GM19240 (cell line): ENCODE data around the gene SH2D3A.

Experiments used
- DNase-seq: peaks from one replicate; pipeline ENCODE4 v3.0.0; 2011; ENCODE audit warnings: low spot score; ENCODE audit not compliant: insufficient read length

SH2D3A gene

DNA sequence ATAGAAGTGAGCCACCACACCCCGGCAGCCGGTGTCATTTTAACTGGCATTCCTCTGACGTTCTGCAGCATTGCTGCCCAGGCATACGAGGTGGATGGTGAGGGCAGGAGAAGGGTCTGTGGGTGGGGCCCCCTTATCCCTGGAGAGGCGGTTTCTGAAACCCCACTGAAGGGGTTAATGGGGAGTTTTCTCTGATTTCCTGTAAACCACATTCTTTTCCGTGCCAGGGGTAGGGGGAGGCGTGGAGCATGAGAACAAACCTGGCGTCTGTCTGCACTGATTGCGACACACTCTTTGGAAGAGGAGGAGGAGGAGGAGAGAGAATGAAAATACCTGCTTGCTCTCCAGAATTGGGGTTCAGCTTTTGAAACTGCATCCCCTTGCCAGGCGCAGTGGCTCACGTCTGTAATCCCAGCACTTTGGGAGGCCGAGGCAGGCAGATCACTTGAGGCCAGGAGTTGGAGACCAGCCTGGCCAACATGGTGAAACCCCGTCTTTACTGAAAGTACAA is 44.1 kb downstream of the SH2D3A start:
- DNase-seq: no peak

DNA sequence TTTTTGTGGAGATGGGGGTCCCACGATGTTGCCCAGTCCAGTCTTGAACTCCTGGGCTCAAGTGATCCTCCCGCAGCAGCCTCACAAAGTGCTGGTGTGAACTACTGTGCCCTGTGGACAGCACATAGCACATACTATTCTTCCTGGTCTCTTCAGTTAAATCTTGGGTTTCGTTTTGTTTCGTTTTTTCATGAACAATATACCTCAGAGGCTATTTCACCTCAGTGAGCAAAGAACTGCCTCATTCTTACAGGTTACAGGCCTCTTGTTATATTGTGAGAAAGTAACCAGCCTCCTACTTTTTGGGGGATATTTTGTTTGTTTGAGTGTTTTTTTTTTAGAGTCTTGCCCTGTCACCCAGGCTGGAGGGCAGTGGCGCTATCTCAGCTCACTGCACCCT is 45.5 kb downstream of the SH2D3A start:
- DNase-seq: no peak

DNA sequence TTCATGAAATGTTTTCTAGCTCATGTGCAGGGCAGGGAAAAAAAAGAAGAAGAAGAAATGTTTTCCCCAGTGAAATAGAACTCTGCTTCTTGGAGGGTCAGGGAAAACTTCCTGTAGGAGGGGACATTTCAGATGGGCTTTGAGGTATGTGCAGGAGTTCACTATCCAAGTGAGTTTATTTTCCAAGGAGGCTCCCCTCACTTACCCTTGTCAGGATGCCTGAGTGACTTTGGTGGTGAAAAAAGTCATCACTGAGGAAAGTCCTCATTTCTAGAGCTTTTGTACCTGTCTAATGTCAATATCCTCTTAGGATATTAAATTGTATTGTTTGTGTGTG is 46.1 kb downstream of the SH2D3A start:
- no peak for DNase-seq

DNA sequence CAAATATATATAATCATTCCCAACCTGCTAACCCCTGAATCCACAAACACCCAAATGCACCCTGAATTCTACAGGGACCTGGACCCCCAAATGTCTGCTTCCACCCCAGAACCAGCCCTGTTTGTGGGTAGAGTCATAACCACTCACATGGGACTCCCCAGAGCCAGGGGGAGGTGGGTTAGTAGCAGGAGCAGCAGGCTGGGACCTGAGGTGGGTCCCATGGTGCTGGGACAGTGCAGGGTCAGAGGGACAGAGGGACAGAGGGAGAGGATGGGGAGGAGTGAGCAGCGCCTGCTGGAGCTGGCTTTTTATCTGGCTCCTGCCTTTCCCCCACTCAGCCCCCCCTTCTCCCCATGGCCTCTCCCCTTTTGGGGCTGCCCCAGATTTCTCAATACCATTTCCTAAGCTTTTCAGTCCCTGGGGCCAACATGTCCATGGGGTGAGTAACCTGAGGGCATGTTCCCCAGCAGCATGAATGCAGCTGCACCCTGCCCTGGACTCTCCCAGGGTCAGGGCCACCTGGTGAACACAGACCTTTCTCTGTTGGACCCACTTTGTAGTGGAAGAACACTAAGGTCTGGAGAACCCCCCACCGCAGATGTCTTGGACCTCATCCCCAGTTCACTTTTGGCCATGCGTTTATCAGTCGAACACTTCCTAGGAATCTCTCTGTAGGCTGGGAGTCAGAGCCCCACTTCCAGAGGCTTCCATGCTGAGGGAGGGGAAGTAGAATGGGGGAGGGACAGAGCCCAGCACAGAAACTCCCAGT is 46.7 kb downstream of the SH2D3A start, which contains the start of gene C3:
TSS of gene C3 (minus strand) at position 282 of the 769 bp plus-strand sequence. CDS start at position 221, 61 bp downstream.
- no peak for DNase-seq

DNA sequence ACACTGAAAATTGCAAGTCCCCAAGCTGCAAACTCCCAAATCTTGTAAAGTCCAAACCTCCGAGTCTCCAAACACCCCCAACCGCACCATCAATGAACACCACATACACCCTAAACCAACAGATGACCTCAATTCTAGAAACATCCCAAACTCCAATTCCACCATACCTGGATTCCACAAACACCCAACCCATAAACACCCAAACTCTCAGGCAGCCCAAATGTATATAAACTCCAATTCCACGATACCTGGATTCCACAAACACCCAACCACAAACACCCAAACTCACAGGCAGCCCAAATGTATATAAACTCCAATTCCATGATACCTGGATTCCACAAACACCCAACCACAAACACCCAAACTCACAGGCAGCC is 47.3 kb downstream of the SH2D3A start:
- no peak for DNase-seq

DNA sequence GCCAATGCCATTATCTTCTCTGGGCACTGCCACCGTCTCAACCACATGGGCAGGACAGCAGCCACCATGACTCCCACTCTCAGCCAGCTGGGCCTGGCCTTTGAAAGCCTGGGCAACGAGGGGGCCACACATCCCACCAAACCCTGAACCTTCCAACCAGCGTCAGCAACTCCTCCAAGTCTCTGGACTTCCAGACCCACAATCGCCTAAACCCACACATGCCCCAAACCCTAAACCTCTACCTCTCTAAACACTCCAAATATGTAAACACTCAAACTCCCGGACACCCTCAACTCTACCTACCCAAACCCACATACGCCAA is 47.7 kb downstream of the SH2D3A start:
- DNase-seq: no peak

DNA sequence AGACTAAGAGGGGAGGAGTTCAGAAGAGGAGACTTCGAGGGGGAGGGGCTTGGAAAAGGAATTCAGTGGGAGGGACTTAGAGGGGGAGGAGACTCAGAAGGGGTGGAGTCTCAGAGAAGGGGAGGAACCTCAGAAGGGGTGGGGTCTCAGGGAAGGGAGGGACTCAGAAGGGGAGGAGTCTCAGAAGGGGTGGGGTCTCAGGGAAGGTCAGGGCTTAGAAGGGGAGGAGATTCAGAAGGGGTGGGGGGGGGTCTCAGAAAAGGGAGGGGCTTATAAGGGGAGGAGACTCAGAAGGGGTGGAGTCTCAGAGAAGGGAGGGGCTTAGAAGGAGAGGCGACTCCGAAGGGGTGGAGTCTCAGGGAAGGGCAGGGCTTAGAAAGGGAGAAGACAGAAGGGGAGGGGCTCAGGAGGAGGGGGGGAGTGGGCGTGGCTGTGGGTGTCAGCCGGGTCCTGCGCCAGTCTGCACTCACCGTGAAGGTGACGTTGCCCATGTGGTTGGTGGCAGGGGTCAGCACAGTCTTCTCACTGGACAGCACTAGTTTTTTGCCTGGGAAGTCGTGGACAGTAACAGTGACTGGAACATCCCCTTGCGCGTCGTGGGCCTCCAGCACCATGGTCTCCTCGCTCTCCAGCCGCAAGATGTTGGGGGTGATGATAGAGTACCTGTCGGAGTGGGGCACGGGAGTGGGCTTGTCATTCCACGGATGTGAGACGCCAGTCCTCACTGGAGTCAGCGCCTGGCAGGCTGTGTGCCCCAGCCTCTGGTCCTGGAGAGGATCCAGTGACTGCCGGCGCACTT is 48.3 kb downstream of the SH2D3A start:
- DNase-seq: no peak

DNA sequence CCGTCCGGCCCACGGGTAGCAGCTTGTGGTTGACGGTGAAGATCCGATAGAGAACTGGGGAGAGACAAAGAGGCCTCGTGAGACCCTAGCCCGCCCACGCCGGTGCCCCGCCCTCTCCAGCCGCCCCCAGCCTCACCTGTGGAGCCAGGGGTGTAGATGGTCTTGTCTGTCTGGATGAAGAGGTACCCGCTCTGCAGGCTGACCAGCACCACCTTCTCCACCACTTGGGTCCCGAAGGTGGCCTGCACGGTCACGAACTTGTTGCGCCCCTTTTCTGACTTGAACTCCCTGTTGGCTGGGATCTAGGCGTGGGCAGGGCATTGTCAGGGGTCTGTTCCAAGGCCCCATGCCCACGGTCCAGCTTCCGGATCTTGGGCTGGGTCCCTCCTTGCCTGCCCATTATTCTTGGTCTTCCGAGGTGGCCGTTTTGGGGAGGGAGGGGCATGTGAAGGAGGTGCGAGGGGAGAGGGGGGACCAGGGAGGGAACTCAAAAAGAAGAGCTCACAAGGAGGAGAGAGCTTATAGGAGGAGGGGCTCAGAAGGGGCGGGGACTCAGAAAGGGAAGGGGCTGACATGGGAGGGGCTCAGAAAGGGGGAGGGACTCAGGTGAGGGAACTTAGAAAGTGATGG is 49.0 kb downstream of the SH2D3A start:
- DNase-seq: no peak

DNA sequence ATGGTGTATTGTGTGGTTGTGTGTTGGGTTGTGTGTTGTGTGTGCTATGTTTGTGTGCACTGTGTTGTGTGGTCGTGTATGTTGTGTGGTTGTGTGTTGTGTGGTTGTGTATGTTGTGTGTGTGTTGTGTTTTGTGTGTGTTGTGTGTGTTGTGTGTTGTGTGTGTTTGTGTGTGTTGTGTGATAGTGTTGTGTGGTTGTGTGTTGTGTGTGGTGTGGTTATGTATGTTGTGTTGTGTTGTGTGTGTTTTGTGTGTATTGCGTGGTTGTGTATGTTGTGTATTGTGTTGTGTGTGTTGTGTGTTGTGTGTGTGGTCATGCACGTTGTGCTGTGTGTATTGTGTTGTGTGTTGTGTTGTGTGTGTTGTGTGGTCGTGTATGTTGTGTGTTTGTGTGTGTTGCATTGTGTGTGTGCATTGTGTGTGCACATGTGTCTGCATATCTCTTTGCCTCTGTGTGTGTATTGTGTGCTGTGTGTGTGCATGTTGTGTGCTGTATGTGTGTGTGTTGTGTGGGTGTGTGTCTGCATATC is 49.7 kb downstream of the SH2D3A start:
- DNase-seq: no peak

DNA sequence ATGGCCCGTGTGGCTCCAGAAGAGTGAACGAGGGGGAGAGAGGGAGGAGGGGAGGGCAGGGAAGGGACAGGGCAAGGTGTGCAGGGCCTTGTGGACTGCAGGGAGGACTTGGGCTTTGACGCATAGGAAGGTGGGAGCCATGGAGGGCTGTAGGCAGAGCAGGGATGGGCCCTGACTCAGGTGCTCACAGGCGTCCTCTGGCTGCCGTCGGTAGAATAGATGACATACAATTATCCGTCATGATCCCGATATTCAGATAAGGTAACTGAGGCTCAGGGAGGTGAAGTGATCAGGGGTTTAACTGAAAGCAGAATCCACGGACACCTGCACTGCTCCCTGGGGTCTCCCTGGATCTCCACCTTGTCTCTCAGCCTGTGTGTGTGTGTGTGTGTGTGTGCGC is 50.2 kb downstream of the SH2D3A start:
- no peak for DNase-seq

DNA sequence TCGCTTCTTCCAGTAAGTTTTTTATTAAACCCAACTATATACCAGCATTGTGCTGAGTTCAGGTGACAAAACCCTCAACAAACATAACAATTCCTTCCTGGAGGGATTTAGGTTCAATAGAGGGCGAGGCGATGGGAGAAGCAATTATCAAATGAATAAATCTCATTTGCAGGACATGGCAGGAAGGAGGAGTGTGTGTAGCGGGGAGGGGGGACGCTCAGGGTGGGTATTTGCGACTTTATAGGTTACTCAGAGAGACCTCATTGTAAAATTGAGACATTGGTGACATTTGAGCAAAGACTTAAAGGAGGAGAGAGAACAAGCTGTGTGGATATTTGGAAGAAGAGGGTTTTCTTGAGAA is 50.6 kb downstream of the SH2D3A start:
- no peak for DNase-seq

DNA sequence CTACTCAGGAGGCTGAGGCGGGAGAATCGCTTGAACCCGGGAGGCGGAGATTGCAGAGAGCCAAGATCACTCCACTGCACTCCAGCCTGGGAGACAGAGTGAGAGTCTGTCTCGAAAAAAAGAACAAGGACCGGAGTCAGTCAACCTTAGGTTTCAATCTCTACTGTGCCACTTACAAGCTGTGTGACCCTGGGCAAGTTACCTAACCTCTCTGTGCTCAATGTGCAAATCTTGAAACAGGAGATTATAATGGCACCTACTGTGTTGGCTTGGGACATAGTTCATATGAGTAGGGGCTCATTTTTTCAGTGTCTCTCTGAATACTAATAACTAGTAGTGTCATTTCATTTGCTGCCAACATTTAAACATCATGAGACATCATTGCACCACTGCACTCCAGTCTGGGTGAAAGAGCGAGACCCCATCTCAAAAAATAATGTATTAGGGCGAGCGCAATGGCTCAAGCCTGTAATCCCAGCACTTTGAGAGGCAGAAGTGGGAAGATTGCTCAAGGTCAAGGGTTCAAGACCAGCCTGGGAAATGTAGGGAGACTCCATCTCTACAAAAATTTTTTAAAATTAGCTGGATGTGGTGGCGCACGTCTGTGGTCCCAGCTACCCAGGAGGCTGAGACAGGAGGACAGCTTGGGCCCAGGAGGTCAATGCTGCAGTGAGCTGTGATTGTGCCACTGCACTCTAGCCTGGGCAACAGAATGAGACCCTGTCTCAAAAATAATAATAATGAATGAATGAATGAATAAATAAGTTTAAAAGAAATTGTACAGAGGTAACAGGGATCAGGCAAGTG is 52.3 kb downstream of the SH2D3A start:
- DNase-seq: no peak

DNA sequence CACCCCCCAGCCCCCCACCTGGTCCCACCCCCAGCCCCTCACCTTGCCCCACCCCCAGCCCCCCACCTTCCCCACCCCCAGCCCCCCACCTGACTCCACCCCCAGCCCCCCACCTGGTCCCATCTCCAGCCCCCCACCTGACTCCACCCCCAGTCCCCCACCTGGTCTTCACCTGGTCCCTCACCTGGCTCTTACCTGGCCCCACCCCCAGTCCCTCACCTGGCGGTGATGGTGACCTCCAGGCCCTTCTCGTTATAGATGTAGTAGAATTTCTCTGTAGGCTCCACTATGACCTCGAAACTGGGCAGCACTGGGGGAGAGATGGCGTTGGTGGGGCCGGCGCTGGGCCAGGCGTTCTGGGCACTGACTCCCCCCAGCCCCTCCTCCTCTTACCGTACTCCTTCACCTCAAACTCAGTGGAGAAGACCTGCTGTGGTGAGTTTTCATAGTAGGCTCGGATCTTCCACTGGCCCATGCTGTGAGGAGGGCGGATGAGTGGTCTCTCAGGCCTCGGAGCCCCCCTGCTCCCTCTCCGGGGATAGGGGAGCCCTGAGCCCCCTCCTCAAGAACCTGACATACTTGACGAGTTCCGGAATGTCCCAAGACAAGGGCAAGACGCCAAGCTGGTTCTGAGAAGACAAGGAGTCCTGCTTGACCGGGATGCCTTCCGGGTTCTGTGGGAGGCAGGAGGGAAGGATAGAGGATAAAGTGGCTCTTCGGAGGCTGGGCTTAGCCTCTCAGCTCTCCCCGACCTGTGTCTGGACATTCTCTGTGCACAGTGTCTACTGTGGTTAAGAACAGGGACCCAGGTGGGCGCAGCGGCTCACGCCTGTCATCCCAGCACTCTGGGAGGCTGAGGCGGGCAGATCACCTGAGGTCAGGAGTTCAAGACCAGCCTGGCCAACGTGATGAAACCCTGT is 53.2 kb downstream of the SH2D3A start:
- DNase-seq: no peak

DNA sequence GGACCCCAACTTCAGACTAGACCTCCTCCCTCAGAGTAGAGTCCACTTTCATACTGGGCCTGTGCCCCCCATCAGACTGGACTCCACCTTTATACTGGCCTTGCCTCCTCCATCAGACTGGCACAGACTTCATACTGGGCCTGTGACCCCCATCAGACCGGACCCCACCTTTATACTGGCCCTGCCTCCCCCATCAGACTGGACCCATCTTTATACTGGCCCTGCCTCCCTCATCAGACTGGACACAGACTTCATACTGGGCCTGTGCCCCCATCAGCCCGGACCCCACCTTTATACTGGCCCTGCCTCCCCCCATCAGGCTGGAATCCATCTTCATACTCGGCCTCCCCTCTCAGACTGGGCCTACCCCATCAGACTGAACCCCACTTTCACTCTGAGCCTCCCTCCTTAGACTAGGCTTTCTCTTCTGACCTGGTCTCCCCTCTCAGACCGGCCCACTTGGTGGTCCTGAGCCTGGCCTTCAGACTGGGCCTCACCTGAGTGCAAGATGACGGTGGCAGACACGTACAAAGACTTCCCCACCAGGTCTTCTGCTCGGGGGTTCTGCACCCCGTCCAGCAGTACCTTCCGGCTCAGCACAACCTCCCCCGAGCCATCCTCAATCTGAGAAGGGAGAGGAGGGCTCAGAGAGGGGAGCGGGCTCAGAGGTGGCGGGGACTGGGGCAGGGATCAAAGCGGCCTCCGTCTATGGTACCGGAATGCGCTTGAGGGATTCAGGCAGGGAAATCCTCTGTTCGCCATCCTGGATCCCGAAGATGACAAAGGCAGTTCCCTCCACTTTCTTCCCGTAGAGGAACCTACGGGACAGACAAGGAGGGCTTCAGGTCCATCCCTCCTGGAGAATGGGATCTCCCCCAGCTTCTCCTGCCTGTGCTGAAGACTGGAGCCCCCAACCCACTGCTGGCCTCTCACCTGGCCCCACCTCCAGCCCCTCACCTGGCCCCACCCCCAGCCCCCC is 54.3 kb downstream of the SH2D3A start:
- no peak for DNase-seq

DNA sequence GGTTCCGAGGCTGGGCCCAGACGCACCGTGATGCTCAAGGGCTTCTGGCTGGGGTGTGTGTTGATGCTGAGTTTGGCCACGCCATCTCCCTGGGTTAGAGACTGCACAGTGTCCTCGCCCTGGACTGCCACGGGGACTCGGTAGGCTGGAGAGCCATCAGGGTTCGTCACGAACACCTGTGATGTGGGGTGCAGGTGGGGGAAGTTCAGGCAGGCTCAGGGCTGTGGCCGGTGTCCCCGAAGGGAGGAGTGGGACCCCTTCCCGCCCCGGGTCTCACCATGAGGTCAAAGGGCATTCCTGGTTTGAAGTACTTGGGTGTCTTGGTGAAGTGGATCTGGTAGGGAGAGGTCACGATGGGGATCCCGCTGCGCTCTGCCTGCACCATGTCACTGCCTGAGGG is 55.0 kb downstream of the SH2D3A start:
- DNase-seq: no peak

DNA sequence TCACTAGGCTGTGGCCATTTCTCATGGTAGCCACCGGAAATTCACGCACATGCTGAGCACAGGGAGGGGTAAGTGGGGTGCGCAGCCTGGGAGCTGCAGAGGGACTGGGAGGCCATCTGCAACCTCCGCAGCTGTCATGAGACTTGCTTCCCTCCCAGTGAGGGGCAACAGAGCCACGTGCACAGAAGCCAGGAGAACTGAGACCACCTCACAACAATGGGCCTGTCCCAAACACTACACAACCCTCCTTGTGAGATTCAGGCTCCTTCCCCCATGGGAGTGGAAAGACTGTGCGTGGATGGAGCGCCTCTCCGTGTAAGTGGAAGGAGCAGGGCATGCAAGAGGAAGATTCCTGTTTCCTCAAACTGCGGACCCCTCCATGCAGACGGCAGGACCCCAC is 55.6 kb downstream of the SH2D3A start:
- no peak for DNase-seq

DNA sequence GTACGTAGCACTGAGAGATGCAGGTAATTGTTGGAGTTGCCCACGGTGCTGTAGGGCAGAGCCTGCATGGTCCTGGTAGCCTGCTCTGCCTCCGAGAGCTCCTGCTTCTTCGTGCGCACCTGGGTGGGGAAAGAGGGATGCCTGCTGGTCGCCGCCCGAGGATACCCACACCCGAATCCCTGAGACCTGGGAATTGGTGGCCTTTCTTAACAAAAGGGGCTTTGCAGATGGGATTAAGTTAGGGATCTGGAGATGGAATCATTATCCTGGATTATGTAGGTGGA is 56.2 kb downstream of the SH2D3A start:
- DNase-seq: no peak

DNA sequence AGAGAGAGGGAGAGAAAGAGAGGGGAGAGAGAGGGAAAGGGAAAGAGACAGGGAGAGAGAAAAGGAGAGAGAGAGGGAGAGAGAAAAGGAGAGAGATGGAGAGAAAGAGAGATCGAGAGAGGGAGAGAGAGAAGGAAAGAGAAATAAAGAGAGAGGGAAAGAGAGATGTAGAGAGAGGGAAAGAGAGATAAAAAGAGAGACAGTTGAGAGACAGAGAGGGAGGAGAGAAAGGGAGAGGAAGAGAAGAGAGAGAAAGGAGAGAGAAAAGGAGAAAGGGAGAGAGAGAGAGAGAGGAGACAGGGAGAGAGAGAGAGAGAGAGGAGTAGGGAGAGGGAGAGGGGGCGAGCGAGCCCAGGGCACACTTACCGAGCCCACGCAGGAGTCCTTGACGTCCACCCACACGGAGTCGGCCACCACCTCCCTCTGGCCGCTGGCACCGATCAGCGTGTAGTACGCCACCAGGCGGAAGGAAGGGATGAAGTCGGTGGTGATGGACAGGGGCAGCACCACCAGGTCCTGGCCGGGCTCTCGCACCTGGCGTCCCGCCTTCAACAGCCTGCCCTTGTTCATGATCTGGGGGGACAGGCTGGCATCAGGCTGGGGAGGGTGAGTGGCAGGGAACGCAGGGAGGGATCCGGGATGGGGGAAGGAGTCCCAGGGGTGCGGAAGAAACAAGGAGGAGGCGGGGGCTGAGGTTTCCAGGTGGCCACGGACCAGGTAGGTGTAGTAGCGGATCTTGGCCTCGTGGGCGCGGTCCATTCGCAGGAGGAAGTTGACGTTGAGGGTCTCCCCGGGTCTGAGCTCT is 56.8 kb downstream of the SH2D3A start:
- DNase-seq: no peak

DNA sequence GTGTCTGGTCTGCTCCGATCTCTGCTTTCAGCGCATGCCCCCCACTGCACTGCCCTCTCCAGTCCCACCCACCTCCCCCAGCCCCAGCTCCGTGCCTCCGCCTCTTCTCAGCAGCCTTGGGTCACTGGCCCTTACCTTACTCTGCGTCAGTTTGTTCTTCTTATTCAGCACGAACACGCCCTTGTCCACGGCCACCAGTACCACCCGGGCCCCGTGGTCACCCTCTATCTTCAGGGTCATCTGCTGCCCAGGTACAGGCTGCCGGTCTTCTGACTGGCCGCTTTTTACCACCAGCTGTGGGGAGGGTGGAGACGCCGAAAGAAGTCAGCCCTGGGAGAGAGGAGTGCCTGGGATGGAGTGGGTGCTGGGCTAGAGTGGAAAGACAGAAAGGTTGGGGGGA is 57.7 kb downstream of the SH2D3A start:
- no peak for DNase-seq
